Measurements from ENCODE around the gene UBR1.
"Not testable (repeated sequence)": the region's sequence is repeated elsewhere in the genome, so short reads cannot be mapped to it uniquely, and the experiment has no call there.

UBR1 gene

GRCh38 chr15:42984493-42985034, 121.3 kb downstream of the UBR1 start:
- in situ Hi-C loops (cut with MboI; ENCODE audit: low sequenced_read_pairs): no loop called here

- in situ Hi-C loops (cut with MboI; ENCODE audit: low sequenced_read_pairs): not testable (repeated sequence)
Observed at GRCh38 chr15:42979113-42979512, 126.7 kb downstream of the UBR1 start.

GRCh38 chr15:42974202-42974862, 131.5 kb downstream of the UBR1 start:
- in situ Hi-C loops (cut with MboI; ENCODE audit: low sequenced_read_pairs): no loop called here

GRCh38 chr15:42973114-42973513, 132.7 kb downstream of the UBR1 start:
- in situ Hi-C loops (cut with MboI; ENCODE audit: low sequenced_read_pairs): no loop called here

GRCh38 chr15:42971830-42972229, 134.0 kb downstream of the UBR1 start:
- in situ Hi-C loops (cut with MboI; ENCODE audit: low sequenced_read_pairs): no loop called here

- in situ Hi-C loops (cut with MboI; ENCODE audit: low sequenced_read_pairs): no loop called here
Observed at GRCh38 chr15:42964476-42964875, 141.4 kb downstream of the UBR1 start.

GRCh38 chr15:42955518-42955917, 150.3 kb downstream of the UBR1 start:
- in situ Hi-C loops (cut with MboI; ENCODE audit: low sequenced_read_pairs): no loop called here

- in situ Hi-C loops (cut with MboI; ENCODE audit: low sequenced_read_pairs): no loop called here
Observed at GRCh38 chr15:42954291-42954690, 151.5 kb downstream of the UBR1 start.

- in situ Hi-C loops (cut with MboI; ENCODE audit: low sequenced_read_pairs): not testable (repeated sequence)
Observed at GRCh38 chr15:42948898-42949297, 156.9 kb downstream of the UBR1 start.

GRCh38 chr15:42940527-42940926, 165.3 kb downstream of the UBR1 start:
- in situ Hi-C loops (cut with MboI; ENCODE audit: low sequenced_read_pairs): no loop called here

- in situ Hi-C loops (cut with MboI; ENCODE audit: low sequenced_read_pairs): no loop called here
Observed at GRCh38 chr15:42939841-42940240, 166.0 kb downstream of the UBR1 start.

- in situ Hi-C loops (cut with MboI; ENCODE audit: low sequenced_read_pairs): no loop called here
Observed at GRCh38 chr15:42937143-42937542, 168.7 kb downstream of the UBR1 start.

- in situ Hi-C loops (cut with MboI; ENCODE audit: low sequenced_read_pairs): no loop called here
Observed at GRCh38 chr15:42933886-42934667, 171.8 kb downstream of the UBR1 start.

- in situ Hi-C loops (cut with MboI; ENCODE audit: low sequenced_read_pairs): no loop called here
Observed at GRCh38 chr15:42932833-42933515, 172.9 kb downstream of the UBR1 start.

GRCh38 chr15:42931702-42932486, 173.9 kb downstream of the UBR1 start:
- in situ Hi-C loops (cut with MboI; ENCODE audit: low sequenced_read_pairs): no loop called here

GRCh38 chr15:42929306-42929848, 176.5 kb downstream of the UBR1 start:
- in situ Hi-C loops (cut with MboI; ENCODE audit: low sequenced_read_pairs): loop anchor here (10.0 kb wide), 1 partner anchor 215 kb away; no protein-coding TSS in a partner anchor

- in situ Hi-C loops (cut with MboI; ENCODE audit: low sequenced_read_pairs): loop anchor here (10.0 kb wide), 1 partner anchor 207 kb away; no protein-coding TSS in a partner anchor
Observed at GRCh38 chr15:42921342-42921731, 184.5 kb downstream of the UBR1 start.

GRCh38 chr15:42920519-42921341, 185.1 kb downstream of the UBR1 start, which contains the start of gene TTBK2:
Gene TTBK2, minus strand, starts transcription at chr15:42920778. Its CDS starts 42,161 bp downstream, at chr15:42878617.
- in situ Hi-C loops (cut with MboI; ENCODE audit: low sequenced_read_pairs): loop anchor here (10.0 kb wide), 1 partner anchor 206 kb away; no protein-coding TSS in a partner anchor
